GM20000 (cell line): Measurements from ENCODE around the gene DROSHA.

Experiments used
- DNase-seq: peaks from one replicate; pipeline ENCODE4 v3.0.0; 2012; ENCODE audit warnings: low spot score
- TF ChIP-seq, protein P1 (sequence below): IDR thresholded peaks from 2 replicates; pipeline ENCODE4 v1.5.1; 2012; ENCODE audit warnings: mild to moderate bottlenecking, control low read depth; ENCODE audit errors: extremely low read depth, missing control alignments

Gene DROSHA

DNA sequence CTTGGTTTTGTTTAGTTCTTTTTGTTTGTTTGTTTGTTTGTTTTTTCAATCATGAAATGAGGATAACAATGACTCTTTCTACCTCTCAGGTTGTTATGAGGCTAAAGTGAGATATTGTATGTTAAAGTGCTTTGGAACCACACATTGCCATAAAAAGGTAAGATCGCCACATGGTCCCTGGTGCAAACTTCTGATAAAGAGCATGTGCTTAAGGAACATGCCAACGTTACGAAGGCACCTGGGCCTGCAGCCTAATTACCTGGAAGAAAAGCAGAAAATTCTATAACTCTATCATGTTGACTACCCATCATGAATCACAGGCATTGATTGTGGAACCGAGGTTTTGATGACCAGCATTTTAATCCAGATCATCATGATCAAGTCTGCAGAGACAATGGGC is 151.8 kb downstream of the DROSHA start:
- DNase-seq, result no peak
- TF ChIP-seq, protein P1, sequence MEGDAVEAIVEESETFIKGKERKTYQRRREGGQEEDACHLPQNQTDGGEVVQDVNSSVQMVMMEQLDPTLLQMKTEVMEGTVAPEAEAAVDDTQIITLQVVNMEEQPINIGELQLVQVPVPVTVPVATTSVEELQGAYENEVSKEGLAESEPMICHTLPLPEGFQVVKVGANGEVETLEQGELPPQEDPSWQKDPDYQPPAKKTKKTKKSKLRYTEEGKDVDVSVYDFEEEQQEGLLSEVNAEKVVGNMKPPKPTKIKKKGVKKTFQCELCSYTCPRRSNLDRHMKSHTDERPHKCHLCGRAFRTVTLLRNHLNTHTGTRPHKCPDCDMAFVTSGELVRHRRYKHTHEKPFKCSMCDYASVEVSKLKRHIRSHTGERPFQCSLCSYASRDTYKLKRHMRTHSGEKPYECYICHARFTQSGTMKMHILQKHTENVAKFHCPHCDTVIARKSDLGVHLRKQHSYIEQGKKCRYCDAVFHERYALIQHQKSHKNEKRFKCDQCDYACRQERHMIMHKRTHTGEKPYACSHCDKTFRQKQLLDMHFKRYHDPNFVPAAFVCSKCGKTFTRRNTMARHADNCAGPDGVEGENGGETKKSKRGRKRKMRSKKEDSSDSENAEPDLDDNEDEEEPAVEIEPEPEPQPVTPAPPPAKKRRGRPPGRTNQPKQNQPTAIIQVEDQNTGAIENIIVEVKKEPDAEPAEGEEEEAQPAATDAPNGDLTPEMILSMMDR, result no peak

DNA sequence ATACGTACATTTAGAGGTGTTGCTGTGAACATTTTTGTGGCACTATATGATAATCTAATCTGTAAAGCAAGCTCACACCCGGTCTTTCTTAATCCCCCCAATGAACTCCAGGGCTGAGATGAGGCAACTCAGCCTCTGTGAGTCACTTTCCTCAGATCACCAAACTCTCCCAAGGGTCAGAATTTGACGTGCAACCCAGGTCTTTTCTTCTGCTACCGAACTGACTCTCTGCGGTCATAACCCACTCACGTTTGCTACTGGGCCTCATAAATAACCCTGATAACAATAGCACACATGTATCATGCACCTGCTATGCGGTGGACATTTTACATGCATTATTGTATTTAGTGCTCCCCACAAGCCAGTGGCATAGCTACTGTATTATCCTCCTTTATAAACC is 153.1 kb downstream of the DROSHA start:
- DNase-seq, result no peak
- TF ChIP-seq, protein P1, result no peak

DNA sequence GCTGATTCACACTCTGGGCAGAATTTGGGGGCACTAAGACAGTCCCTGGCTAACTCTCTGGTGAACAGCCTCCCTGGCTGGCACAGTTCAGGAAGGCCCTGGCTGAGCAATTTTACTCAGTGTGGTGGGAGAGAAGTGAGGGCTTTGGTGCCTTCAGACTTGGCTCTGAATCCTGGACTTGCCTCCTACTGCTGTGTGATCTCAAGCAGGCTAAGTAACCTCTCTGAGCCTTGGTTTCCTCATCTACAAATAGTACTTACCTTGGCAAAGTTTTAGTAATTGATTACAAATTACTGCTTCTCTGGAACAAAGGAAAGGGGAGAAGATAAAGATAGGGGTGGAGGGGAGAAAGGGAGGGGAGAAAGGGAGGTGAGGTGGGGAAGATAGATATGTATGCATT is 153.8 kb downstream of the DROSHA start:
- no peak for DNase-seq
- TF ChIP-seq, protein P1, result no peak

DNA sequence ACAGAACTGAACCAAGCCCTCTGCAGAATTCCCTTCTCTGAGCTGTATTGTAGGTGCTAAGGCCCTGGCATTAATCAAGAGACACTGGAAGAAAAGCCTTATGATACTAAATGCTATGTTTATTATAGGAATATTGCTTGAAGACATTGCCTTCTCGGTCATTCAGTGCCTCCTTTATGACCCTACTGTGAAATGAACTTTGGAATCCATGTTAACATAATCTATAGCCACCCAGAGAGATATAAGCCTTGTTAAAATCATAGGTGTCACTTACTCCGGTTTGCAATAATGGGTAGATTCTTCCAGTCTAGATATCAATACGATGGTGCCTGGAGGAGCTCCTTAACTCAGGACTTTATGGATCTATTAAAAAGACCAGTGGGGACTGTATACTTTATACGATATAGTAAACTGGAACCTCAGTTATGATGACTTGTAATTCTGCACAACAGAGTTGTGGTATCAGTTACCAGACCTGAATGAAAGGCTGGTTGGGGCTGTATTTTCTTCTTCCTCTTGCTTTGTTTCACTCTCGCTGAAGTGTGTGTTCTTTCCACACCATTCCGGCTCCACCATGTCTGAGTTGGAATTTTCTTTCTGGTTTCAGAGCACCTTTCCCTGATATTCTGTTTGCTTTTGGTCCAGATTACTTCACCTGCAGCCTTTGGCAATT is 154.5 kb downstream of the DROSHA start:
- no peak for DNase-seq
- TF ChIP-seq, protein P1, result no peak

DNA sequence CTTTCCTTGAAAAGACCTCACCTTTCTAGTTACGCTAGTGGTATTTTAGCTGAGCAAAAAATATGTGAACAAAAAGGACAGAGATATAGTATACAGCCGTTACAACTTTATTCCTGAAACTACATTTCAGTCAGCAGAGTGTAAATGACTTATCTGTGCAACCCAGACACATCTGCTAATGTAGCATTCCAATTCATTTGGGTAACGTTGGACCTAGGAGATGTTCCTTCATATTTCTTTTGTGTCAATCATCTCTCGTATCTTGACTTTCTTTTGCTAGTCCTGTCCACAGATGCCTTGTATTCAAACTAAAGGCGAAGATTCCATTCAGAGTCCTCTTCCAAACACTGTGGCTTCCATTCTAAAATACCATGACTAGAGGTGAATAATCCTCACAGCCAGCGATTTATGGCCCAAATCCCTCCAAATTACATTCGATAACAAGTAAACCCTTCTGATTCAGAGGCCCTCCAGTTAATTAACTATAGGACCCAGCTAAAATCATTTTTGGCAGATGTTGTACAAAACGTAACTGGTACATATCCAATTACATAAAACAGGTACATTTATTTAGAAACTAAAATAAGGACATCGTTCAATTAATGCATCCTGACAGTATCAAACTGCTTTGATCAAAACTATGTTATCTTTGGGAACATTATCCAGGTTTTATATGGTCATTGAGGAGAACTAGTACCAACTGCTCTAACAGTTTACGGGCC is 155.7 kb downstream of the DROSHA start:
- TF ChIP-seq, protein P1, result no peak
- no peak for DNase-seq

DNA sequence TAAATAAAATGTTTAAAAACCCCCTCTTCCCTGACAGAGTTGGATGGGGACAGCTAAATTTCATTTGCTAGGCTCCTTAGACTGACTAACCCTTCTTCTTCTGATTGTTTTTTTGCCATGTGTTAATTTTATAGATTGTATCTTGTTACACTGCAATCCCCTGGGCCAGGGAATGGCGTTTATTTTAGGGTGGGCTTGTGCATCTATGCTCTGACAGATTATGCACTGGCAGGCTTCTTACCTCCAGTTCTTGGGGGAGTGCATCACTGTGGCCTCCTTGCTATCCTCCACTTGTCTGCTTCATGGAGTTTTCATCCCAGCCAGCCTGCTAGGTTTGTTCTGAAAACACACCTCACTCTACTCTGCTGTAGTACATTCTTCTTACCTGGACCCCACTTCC is 159.8 kb downstream of the DROSHA start:
- no peak for DNase-seq
- TF ChIP-seq, protein P1, result no peak

DNA sequence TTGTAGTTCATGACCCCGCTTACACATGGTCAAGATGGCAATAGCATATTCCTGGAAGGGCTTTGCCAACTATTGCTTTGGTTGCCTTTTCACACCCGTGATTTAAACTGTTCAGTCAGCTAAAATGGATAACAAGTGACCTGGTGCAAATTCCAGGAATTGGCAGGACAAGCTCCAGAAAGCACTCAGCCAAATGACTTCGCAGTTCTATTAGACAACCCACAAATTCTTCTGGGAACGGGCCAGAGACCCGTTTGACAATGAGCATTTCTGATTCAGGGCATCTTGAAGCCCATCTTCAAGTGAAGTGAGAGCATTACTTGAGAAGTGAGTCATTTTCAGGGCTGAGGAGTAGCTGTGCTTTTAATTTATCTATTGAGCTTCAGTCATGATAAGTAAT is 165.0 kb downstream of the DROSHA start:
- TF ChIP-seq, protein P1, result no peak
- DNase-seq, result no peak
